Fibroblast of lung (primary cell): ENCODE data around the gene THRB. TPM values are rescaled to one million over a fixed set of nuclear protein-coding genes. Genes with fewer than 3 reads are reported as not detected.

Experiments
- DNase-seq, 2 donors: peaks; one replicate each; pipeline versions ENCODE4 v3.0.0 to v3.0.0-alpha.2; 2010; ENCODE audit warnings: low read depth in 2 of 2
- H2AFZ ChIP-seq: 2 replicates; pipeline ENCODE4 v1.5.1; 2012; ENCODE audit warnings: low read length, control low read depth, inconsistent platforms
- H3K27ac ChIP-seq: 2 replicates; pipeline ENCODE4 v1.5.1; 2011; ENCODE audit warnings: low read length, control low read depth; ENCODE audit not compliant: insufficient read depth
- H3K27me3 ChIP-seq: 2 replicates; pipeline ENCODE4 v1.5.1; 2011; ENCODE audit warnings: mild to moderate bottlenecking, low read length; ENCODE audit not compliant: control insufficient read depth, insufficient read depth
- H3K36me3 ChIP-seq: 2 replicates; pipeline ENCODE4 v1.5.1; 2011; ENCODE audit warnings: low read length; ENCODE audit not compliant: control insufficient read depth, insufficient read depth
- H3K4me1 ChIP-seq: 2 replicates; pipeline ENCODE4 v1.5.1; 2011; ENCODE audit warnings: low read length; ENCODE audit not compliant: control insufficient read depth, insufficient read depth; ENCODE audit errors: extremely low read depth
- H3K4me2 ChIP-seq: 2 replicates; pipeline ENCODE4 v1.5.1; 2011; ENCODE audit warnings: low read length, control low read depth; ENCODE audit not compliant: insufficient read depth; ENCODE audit errors: extremely low read depth
- H3K4me3 ChIP-seq, 4 experiments: fragments of 200-600 bp in 1 of 4; sonication (generic) in 1 of 4; replicated peaks in 1 of 4; 2 replicates each; pipeline ENCODE4 v1.5.1; 2011 to 2016; ENCODE audit warnings: low read length in 4 of 4, low read depth in 3 of 4, mild to moderate bottlenecking in 3 of 4, control low read depth in 2 of 4, inconsistent platforms in 1 of 4, mixed read lengths in 1 of 4; ENCODE audit not compliant: insufficient read depth in 1 of 4; ENCODE audit errors: control extremely low read depth in 1 of 4
- H3K79me2 ChIP-seq: 2 replicates; pipeline ENCODE4 v1.5.1; 2012; ENCODE audit warnings: mild to moderate bottlenecking, low read length, inconsistent platforms; ENCODE audit not compliant: control insufficient read depth, insufficient read depth
- H3K9ac ChIP-seq: 2 replicates; pipeline ENCODE4 v1.5.1; 2011; ENCODE audit warnings: mild to moderate bottlenecking, low read length, control low read depth; ENCODE audit not compliant: insufficient read depth
- H3K9me3 ChIP-seq: 2 replicates; pipeline ENCODE4 v1.5.1; 2012; ENCODE audit warnings: low read depth, low read length; ENCODE audit not compliant: control insufficient read depth, insufficient read depth
- H4K20me1 ChIP-seq: 2 replicates; pipeline ENCODE4 v1.5.1; 2011; ENCODE audit warnings: low read length; ENCODE audit not compliant: control insufficient read depth, insufficient read depth; ENCODE audit errors: extremely low read depth
- CTCF ChIP-seq, 2 donors: IDR thresholded peaks in 1 of 2; conservative IDR thresholded peaks in 1 of 2; 1 replicate in 1 of 2; 2 replicates in 1 of 2; pipeline ENCODE4 v1.5.1; 2011 to 2012; ENCODE audit warnings: low read length in 2 of 2, control low read depth in 1 of 2, inconsistent platforms in 1 of 2, low read depth in 1 of 2, mild to moderate bottlenecking in 1 of 2
- EZH2 ChIP-seq: IDR thresholded peaks from 2 replicates; pipeline ENCODE4 v1.5.1; 2012; ENCODE audit warnings: low read length, control low read depth, mild to moderate bottlenecking; ENCODE audit errors: missing control alignments
- polyA plus RNA-seq, 2 donors: library from polyadenylated mRNA; depleted of rRNA in 1 of 2; stranded (reverse) in 1 of 2; unstranded in 1 of 2; fragments of >200 nt; gene quantifications; 2 replicates each; pipeline ENCODE4 v1.2.1, GENCODE V29; 2011 to 2012; ENCODE audit warnings: missing spikeins in 1 of 2
- total RNA-seq: library from RNA; depleted of rRNA; stranded (reverse); fragments of >200 nt; gene quantifications from 2 replicates; pipeline ENCODE4 v1.2.1, GENCODE V29; 2014

Gene THRB
- total and polyA plus RNA-seq, 2 donors (not counting 1 experiment from before 2014, with no cell fraction given), result 4.2 to 7.4 TPM

GRCh38 chr3:24530471-24530870 lies 35.8 kb upstream of the THRB start:
- Histone ChIP-seq H3K9me3 (no peaks in the 10 kb centered on the region), H2AFZ (no peak overlapping the region), H3K4me2 (no peak overlapping the region), H3K4me3 (no peak overlapping the region), H3K36me3 (no peaks in the 10 kb centered on the region), H3K9ac (no peak overlapping the region), H3K4me1 (no peaks in the 10 kb centered on the region), H3K27ac (no peak overlapping the region), H4K20me1 (no peaks in the 10 kb centered on the region), H3K79me2 (no peaks in the 10 kb centered on the region), H3K27me3 (no peaks in the 10 kb centered on the region)
- no peak for DNase-seq
- TF ChIP-seq EZH2 (no peak), CTCF (conservative IDR thresholded peaks at IDR 0.05 in 1 of 2, IDR thresholded peaks at IDR 0.05 in 1 of 2; ENCODE audit: low read depth in 1 of 2, low read length in 2 of 2) (no peak)

DNA sequence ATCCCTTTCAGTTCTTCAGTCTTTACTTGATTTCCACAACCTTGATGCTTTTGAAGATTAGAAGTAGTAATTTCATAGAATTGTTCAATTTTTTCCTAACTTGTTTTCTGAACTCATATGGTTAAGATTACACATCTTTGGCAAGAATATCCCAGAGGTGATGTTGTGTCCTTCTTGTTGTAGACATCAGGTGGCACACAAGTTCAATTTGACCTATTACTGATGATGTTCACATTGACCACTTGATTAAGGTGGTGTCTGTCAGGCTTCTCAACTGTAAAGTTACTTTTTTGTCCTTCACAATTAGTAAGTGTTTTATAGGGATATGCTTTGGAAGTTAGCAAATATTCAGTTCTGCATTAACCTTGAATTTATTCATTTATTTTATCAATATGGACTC lies 34.6 kb upstream of the THRB start:
- H3K9ac ChIP-seq, result no peak overlapping the region
- H3K9me3 ChIP-seq, result no peaks in the 10 kb centered on the region
- no peaks in the 10 kb centered on the region for H3K4me1 ChIP-seq
- H2AFZ ChIP-seq, result no peak overlapping the region
- no peaks in the 10 kb centered on the region for H3K36me3 ChIP-seq
- no peak overlapping the region for H3K4me3 ChIP-seq
- H3K27ac ChIP-seq, result no peak overlapping the region
- no peak overlapping the region for H3K4me2 ChIP-seq
- no peak for DNase-seq
- no peaks in the 10 kb centered on the region for H3K27me3 ChIP-seq
- no peaks in the 10 kb centered on the region for H3K79me2 ChIP-seq
- TF ChIP-seq CTCF (conservative IDR thresholded peaks at IDR 0.05 in 1 of 2, IDR thresholded peaks at IDR 0.05 in 1 of 2; ENCODE audit: low read depth in 1 of 2, low read length in 2 of 2) (no peak), EZH2 (no peak)
- no peaks in the 10 kb centered on the region for H4K20me1 ChIP-seq

GRCh38 chr3:24526640-24527212 lies 32.1 kb upstream of the THRB start:
- TF ChIP-seq CTCF (conservative IDR thresholded peaks at IDR 0.05 in 1 of 2, IDR thresholded peaks at IDR 0.05 in 1 of 2; ENCODE audit: low read depth in 1 of 2, low read length in 2 of 2), result no peak
- TF ChIP-seq EZH2, result no peak
- H3K4me2 ChIP-seq, result no peak overlapping the region

More at GRCh38 chr3:24526640-24527212, 32.1 kb upstream of the THRB start:
- H3K27me3 ChIP-seq, result no peaks in the 10 kb centered on the region
- no peaks in the 10 kb centered on the region for H3K4me1 ChIP-seq
- no peaks in the 10 kb centered on the region for H3K79me2 ChIP-seq
- no peak for DNase-seq
- H3K9ac ChIP-seq, result no peak overlapping the region
- H4K20me1 ChIP-seq, result no peaks in the 10 kb centered on the region
- H3K36me3 ChIP-seq, result no peaks in the 10 kb centered on the region
- no peak overlapping the region for H3K27ac ChIP-seq
- H3K4me3 ChIP-seq, result no peak overlapping the region
- H3K9me3 ChIP-seq, result no peaks in the 10 kb centered on the region
- H2AFZ ChIP-seq, result no peak overlapping the region
